HG03439 (cell line): ENCODE measurements around the gene TLE4.
A peak's percentile ranks its signal among the peaks of the same experiment; 100 is the strongest.
"Not testable (repeated sequence)": the region's sequence is repeated elsewhere in the genome, so short reads cannot be mapped to it uniquely, and the experiment has no call there.

ENCODE experiments used
- ATAC-seq: cut with Tn5 transposase; IDR thresholded peaks from one replicate; pipeline ENCODE4 v1.9.1; 2021; ENCODE audit warnings: mild to moderate bottlenecking, moderate library complexity; ENCODE audit not compliant: unreplicated experiment

Gene TLE4

GRCh38 chr9:79598562-79599345 lies 27.0 kb downstream of the TLE4 start:
- no peak for ATAC-seq

- no peak for ATAC-seq
Observed at GRCh38 chr9:79600466-79600865, 28.7 kb downstream of the TLE4 start.

- ATAC-seq: no peak
Observed at GRCh38 chr9:79603222-79603920, 31.6 kb downstream of the TLE4 start.

GRCh38 chr9:79604149-79604548 lies 32.4 kb downstream of the TLE4 start:
- ATAC-seq: no peak

- no peak for ATAC-seq
Observed at GRCh38 chr9:79604921-79605562, 33.3 kb downstream of the TLE4 start.

- ATAC-seq: not testable (repeated sequence)
Observed at GRCh38 chr9:79606529-79606928, 34.8 kb downstream of the TLE4 start.

GRCh38 chr9:79609468-79610018 lies 37.8 kb downstream of the TLE4 start:
- ATAC-seq: no peak

- no peak for ATAC-seq
Observed at GRCh38 chr9:79610019-79610631, 38.4 kb downstream of the TLE4 start.

- no peak for ATAC-seq
Observed at GRCh38 chr9:79610791-79611614, 39.2 kb downstream of the TLE4 start.

GRCh38 chr9:79613145-79613544 lies 41.4 kb downstream of the TLE4 start:
- ATAC-seq: no peak

GRCh38 chr9:79615038-79615437 lies 43.3 kb downstream of the TLE4 start:
- ATAC-seq: no peak

GRCh38 chr9:79616013-79616412 lies 44.2 kb downstream of the TLE4 start:
- ATAC-seq: no peak

GRCh38 chr9:79616971-79617370 lies 45.2 kb downstream of the TLE4 start:
- ATAC-seq: no peak

GRCh38 chr9:79617395-79617794 lies 45.6 kb downstream of the TLE4 start:
- ATAC-seq: no peak

- ATAC-seq: no peak
Observed at GRCh38 chr9:79619930-79620329, 48.2 kb downstream of the TLE4 start.

GRCh38 chr9:79621916-79622575 lies 50.3 kb downstream of the TLE4 start:
- no peak for ATAC-seq

- ATAC-seq: peak; percentile 85
Observed at GRCh38 chr9:79623799-79624721, 52.3 kb downstream of the TLE4 start.

- ATAC-seq: no peak
Observed at GRCh38 chr9:79629721-79630120, 58.0 kb downstream of the TLE4 start.
